ENCODE results near the gene C2CD4B.

The C2CD4B gene

DNA sequence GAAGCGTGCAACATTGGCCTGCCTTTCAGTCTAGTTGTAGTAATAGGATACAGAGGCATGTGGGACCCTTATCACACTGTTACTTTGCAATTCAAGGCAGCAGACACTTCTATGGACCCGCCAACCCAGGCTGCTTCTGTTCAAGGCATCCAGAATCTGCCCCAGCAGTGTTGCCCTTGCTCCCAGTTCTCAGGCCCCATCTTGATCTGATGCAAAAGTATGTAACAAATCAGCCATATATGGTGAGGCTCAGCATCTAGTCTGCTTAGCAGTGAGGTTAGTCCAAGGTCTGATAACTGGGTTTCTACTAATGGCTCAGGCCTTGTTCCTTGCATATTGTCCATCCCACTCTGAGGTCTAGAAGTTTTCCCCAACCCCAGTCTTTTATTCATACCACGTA, 17.9 kb downstream of the C2CD4B start:
- DNase-seq = no peak

DNA sequence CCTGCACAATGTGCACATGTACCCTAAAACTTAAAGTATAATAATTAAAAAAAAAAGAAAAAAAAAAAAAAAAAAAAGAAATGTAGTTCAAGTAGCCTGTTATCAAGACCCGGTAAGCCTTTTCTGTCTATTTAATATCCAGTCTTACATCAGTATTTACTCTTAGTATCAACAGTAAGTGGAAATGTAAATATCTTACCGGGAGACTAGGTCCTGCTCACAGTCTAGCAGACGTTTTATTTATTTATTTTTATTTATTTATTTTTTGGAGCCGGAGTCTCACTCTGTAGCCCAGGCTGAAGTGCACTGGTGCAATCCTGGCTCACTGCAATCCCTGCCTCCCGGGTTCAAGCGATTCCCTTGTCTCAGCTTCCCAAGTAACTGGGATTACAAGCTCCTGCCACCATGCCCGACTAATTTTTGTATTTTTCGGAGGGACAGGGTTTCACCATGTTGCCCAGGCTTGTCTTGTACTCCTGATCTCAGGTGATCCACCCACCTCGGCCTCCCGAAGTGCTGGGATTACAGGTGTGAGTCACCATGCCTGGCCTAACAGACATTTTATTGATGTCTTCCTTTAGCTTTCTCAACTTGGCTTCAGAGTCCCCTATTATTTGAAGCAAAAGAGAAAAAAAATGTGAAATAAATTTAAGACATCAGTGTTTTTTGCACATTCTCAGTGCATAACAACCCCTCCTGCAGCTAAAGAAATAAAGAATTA, 19.9 kb downstream of the C2CD4B start:
- no peak for DNase-seq

DNA sequence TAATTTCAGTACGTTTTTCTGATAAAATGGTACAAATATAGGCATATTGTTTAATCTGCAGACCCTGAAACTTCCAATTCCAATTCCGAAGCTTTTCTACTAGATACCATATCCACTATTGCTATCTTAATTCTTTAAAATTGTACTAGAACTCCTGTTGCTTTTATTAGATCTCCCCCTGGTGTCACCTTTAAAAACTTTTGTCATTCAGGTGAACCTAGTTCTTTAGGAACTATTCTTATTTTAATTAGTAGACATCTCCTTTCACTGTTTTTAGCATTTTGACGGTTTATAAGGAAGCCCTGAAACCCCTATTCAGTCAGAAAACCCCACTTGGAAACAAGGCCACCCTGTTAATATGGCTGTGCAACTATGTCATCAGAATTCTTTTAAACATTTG, 22.3 kb downstream of the C2CD4B start:
- peak in 1 of 3 experiments; percentile 10 for DNase-seq

DNA sequence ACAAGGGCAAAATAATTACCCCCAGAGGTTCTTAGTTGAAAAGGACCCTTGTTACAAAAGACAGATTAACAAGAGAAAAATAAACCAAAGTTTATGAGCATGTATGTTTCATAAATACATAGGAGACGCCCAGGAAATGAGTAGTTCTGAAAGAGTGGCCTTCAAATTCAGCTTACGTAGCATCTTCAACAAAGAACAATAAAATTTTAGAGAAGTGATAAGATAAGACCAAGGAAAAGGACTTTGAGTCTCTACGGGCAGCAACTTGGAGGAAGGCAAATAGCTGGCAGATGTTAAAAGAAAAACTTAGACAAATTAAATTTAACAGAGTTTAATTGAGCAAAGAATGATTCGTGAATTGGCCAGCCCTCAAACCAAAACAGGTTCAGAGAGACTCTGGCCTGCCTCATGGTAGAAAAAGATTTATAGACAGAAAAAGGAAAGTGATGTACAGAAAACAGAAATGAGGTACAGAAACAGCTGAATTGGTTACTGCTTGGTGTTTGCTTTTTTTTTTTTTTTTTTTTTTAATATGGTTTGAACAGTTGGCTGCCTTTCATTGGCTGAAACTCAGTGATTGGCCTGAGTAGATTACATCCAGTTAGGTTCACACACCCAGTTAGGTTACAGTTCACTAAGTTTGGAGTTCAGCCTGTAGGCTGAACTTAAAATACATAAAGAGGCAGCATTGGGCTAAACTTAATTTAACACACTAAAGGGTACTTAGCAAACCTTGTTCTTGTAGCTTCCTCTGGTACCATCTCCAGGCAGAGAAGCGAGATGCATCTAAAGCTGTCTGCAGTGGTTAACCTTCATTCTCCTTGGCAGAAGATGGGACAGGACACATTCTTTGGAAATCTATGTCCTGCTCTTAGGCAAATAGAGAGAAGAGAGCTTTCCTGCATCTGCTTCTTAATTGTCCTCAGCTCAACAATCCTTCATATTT, 23.2 kb downstream of the C2CD4B start:
- DNase-seq = no peak

DNA sequence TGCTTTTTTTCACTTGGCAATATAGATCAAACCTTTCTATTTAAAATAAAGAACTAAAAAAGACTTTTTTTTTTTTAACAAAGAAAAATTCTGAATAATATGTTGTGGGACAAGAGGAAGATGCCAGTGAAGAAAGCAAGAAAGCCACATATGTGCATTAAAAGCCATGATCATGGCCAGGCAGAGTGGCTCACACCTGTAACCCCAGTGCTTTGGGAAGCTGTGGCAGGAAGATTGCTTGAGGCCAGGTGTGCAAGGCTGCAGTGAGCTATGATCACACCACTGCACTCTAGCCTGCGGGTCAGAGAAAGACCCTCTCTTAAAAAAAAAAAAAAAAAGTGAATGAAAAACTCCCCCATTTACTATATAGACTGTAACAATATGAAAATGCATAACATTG, 23.9 kb downstream of the C2CD4B start:
- DNase-seq = no peak

DNA sequence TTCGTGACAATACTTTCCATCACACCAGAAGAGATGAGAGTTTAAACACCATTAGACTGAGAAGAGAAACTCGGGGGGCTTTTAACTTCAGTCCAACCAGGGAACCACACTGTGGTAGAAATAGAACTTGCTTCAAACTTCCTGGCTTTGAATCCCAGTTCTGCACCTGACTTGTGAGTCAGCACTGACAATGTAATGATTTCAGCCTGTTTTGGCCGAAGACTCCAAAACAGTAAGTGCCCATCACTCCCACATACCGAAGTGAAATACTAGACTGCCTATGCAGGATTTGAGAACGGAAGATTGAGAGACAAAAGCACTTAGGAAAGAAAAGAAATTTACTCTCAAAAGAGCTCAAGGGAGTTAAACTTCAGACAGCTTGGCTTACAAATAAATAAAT, 27.0 kb downstream of the C2CD4B start:
- DNase-seq = no peak

DNA sequence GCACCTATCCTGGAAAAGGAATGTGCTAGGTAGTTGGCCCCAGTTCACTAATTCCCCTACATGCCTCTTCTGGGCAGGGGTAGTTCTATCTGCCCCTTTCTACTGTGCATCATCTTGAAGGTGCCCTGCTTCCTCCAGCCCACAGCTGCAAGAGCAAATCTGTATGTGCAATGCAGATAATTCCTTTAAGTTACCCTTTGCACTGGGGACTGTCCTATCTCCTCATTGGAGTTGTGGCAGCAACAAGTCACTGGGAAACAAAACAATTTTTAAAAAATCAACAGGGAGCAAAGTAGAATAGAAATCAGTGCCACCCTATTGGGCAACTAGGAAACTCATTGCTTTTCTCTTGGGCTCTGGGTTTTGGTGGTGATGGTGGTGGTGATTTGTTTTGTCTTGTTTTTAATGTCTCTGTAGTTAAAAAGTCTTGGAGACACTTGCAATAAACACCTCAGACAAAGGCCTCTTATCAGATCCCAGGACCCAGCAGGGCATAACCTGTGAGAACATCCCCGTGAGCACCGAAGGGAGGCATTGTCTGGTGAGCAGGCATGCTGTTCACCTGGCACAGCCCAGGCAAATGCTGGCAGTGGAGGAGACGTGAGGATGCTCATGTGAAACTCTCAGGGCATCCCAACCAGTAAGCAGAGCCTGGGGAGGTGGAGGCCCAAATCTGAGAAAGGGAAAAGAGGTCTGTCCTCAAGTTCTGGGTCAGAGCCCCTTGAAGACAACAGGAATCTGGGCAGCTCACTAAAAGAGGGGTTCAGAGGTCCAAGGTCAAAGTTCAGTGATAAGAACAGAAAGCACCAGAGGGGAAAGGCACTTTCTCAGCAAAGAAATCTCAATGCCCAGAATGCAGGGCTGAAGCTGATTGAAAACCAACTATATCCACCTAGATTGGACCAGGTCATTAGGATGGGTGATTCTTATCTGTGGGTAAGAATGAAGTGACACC, 27.9 kb downstream of the C2CD4B start:
- DNase-seq = no peak

DNA sequence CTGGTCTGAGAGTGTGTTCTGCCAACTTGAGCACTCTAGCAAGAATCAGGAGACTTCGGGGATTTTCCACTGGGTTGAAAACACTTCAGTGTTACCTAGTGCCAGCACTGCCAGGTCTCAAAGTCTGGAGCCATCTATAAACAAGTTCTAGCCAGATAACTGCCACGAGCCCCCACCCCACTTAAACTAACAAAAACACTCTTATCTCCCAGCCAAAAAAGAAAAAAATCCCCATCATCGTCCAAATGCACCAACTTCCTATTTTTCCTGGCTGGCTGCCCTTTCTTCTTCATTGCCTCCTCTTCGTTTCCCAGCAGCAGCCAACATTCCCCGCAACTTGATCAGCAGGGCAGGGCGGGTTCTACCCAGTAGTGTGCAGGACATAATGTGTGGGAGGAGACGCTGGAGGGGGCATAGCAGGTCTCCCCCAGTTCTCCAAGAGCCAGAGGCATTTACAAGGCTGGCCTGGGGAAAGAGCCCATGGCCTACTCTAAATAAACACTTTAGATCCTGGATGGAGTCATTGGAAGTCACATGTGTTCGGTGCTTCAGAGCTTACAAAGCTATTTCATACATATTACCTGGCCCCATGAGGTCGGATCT, 29.5 kb downstream of the C2CD4B start:
- no peak for DNase-seq

DNA sequence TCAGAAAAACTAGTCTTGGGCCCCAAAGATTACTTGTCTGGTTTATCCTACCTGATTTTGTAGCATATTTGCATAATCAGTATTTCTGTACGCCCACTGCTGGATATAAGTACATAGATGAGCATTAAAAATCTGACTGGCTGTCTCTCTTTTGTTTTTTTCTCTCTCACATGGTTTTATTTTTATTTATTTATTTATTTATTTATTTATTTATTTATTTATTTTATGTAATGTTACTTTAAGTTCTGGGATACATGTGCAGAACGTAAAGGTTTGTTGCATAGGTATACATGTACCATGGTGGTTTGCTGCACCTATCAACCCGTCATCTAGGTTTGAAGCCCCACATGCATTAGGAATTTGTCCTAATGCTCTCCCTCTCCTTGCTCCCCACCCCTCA, 31.9 kb downstream of the C2CD4B start:
- DNase-seq = no peak

DNA sequence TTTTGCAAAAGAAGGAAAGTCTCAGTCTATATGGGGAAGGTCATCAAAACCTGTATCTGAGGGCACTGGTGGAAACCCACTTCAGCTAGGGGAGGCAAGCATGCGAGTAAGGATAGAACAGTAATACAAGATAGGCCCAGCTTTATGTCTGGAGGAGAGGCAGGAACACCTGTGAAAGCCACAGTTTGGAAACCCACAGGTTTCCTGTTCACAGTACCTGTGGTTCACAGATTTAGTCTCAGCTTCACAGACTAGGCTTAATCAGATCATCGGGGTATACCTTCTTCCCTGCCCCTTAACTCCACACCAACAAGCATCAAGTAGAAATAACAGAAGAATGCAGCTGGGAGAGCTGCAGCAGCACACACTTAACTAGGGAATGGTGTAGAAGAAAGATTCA, 36.2 kb downstream of the C2CD4B start:
- DNase-seq = no peak

DNA sequence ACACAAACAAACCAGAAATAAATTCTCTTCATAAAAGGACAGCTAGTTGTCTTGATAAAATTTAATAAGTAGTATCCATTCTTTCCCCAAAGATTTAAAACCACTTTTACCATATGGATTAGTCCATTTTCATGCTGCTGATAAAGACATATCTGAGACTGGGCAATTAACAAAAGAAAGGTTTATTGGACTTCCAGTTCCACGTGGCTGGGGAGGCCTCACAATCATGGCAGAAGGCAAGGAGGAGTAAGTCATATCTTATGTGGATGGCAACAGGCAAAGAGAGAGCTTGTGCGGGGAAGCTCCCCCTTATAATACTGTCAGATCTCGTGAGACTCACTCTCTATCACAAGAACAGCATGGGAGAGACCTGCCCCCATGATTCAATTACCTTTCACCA, 38.7 kb downstream of the C2CD4B start:
- DNase-seq = no peak

DNA sequence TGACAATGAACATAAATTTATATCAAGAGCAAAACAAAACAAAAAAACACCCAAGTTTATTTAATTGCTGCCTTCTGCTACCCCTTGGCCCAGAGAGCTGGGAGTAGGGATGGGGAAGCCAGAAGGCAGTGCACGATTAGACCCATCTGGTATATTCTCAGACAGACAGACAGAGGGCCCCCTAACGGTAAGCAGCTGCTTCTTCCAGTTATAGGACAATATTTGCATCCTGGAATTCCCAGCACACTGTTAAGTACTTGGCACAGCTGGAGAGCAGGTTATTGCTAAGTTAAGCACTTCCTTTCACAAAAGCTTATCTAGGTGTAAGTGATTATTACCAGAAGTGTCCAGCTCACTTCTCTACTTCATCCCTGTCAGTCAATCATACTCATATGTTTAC, 39.3 kb downstream of the C2CD4B start:
- peak; percentile 55 to 96 (median 78) for DNase-seq

DNA sequence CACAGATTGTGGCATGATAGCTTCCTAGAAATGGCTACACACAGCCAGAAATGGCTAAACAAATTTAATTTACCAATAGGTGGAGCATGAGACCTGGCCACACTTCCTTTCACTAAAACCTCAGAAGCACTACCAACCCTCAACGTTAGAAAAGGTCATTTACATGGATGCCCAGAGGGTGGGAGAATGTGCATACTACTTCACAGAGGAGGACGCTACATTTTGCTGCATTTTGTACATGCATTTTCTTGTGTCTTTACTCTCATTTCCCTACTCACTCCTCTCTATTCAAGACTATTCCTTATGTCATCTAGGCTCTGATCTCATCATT, 40.1 kb downstream of the C2CD4B start:
- peak in 1 of 3 experiments; percentile 68 for DNase-seq

DNA sequence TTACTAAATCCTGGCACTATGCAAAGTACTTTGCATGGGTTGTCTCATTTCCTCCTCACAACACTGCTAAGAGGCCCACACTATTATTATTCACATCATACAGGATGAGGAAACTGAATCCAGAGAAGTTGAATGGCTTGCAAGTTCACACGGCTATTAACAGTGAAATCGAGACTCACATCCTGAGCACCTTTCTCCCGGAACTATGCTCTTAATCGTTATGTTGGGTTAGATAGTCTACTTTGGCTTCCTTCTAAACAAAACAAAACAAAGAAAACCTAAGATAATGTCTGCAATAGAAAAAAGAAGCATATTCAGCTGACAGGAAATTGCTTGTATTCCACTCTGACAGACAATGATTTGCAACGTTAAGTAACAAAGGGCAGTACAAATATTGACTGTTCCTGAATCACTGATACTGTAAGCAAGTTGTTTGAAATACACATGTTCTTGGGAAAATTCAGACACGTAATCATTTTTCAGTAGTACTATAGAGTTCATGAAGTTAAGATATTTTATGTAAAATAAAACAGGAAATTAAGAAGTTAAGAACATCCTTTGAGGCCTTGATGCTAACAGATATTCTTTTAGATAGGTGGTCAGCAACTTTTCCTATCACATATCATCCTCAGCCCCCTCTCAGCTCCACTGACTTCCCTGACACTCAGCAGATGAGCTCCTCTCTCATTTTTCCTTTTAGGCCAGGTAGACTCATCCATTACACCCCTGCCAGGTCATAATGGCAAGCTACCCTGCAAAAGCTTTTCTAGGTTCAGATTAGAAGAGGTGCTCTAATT, 40.7 kb downstream of the C2CD4B start:
- DNase-seq = peak in 2 of 3 experiments; percentile 53 to 76

DNA sequence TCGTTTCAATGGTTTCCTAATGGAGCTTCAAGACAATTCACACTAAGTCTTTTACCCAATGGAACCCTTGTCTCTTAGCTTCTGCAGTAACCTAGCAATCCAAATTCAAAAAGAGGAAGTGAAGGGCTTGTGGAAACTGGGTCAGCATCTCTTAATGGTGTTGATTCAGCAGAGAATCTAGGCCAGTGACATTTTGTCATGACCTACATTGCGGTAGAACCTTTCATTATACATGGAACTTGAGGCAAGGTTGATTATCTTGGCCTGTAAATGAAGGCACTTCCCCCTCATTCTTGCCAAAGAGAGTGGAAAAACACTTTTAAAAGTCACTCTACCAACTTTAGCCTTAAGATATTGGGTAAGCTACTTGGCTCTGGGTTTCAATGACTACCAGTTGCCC, 42.8 kb downstream of the C2CD4B start:
- no peak for DNase-seq

DNA sequence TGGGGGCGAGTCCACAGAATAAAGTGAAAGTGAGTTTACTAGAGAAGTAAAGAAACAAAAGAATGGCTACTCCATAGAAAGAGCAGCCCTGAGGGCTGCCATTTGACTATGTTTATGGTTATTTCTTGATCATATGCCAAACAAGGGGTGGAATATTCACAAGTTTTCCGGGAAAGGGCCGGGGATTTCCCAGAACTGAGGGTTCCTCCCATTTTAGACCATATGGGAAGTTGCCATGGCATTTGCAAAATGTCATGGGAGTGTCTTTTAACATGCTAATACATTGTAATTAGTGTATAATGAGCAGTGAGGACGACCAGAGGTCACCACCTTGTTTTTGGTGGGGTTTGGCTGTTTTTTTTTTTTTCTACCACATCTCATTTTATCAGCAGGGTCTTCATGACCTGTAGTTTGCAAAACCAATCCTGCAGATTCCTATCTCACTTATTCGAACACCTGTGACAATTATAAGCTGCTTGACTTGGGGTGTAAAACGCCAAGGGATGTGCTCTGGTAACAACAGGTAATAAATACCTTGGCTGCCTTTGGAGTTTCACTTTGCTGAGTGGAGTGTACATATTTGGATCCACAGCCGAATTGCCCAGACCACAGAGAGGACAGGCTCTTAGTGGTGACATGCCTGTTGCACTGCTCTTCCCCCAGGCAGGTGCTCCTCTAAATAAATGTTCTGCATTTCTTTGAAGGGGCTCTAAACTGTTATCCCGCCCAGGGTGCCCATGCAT, 43.6 kb downstream of the C2CD4B start:
- no peak for DNase-seq

DNA sequence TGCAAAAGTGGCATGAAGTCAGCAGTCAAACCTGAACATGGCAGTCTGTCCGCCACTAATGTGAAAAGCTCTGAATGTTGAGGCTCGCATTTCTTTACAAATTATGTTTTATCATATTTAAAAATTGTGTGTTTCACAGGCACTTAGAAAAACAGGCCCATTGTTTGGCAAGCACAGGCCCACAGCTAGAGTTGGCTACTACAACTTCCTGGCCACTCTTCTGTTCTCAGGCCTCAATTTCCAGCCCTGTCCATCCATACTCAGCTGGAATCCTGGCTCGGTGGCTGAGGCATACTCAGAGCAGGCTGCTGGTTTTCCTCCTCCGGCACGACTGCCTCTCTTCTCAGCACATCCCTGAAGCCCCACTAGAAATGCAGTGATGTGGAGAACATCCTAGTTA, 44.3 kb downstream of the C2CD4B start:
- no peak for DNase-seq

DNA sequence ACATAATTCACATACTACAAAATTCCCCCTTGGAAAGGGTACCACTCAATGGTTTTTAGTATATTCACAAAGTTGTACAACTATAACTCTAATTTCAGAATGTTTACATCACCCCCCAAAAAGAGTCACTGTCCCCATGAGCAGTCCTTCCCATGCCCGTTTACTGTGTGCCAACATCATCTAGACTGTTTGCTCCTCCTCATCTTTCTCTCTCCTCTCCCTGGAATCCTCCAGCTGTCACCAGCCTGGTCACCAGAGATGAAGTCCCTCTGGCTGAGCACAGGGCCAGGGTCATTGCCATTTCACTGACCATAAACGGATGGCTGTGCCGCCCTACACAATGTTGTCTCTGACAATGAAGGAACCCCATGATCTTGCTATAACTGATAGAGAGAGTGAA, 45.2 kb downstream of the C2CD4B start:
- DNase-seq = no peak

DNA sequence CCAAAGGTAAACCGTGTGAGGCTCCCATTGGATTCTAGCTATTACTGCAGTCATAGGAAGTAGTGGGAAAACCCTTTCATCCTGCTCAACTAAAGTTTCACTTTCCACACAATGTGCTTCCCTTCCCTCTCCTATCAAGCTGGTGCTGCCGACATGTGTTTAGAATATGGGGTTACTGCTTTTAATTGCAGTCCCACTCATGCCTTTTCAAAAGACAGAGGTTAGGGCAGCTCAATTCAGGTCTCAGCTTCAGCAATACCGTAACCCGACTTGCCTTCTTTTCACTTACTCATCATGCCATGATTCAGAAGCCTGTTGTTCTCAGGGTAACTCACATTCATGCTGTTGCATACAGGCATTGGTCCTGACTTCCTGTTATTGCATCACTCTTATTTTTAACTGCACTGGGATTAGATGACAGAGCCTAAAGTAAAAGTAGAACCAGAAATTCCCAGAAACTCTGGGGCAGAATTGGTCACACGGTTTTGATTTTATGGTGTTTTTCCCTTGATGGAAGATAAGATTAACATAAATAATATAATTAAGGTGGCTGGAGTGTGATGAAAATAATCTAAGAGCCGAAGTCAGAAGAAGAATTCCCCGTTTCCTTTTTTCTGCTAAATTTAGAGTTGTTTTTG, 45.7 kb downstream of the C2CD4B start:
- peak in 1 of 3 experiments; percentile 12 for DNase-seq

DNA sequence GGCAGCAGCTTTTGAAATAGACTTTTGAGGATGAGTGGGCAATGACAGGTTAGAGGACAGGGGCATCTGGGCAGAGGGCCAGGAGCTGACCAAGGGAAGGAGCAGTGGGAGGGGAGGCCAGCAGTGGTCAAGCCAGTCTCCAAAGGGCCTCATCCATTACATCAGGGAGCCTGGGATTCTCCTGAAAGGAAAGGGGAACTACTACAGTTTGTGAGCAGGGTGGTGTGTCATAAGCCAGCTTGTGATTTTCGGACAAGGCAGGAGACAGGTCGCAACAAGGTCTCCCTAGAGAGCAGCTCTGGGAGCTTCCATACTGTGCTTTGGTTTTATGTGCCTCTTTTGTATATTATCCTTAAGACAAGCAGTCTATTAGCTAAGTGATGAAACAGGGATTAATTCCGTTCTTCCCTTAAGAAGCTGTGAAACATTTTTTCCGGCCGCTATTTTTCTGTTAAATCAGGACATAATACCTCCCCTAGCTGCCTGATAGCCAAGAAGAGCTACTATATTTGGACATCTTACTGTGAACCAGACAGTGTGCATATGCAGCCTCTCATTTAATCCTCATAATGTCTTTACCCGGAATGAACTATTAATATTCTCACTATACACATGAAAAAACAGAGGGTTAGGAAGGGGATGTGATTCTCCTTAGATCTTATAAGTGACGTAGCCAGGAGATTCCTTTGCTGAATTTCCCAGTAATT, 46.4 kb downstream of the C2CD4B start:
- no peak for DNase-seq

Measured in NCI-H1417 (cell line).